ENCODE data around the gene LARGE1. TPM values are rescaled to one million over a fixed set of nuclear protein-coding genes. Genes with fewer than 3 reads are reported as not detected.

LARGE1 gene
- total RNA-seq, 1 experiment from 2014 or later: 2.5 TPM

DNA sequence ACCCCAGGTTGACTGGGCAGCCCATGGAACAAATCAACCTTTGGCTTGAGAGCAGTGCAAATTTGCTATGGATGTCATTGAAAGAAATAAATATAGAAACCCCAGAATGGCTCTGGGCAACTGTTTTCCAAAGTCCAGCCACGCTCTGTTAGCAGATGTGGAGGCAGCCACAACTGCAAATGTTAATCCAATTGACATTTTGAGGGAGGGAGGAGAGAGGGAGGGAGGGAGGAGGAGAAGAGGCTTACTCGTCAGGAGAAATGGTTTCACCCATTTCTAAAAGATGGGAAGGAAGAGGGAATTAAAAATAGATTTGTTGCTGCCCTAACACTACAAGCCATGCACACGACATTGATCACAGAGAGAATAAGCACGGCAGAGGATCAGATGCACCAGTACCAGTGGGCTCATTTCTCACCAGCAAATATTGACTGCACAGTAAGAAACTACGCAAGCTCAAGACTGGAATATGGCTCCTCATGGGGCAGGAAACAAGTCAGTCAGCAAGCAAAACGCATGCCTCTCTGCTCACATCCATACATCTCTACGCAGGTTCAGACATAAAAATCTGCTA is 229.1 kb downstream of the LARGE1 start:
- ATAC-seq (no peak), DNase-seq (ENCODE audit: low read depth, low spot score) (no peak)
- BruUV-seq (replicated peaks): no TSS peak
- Histone ChIP-seq H3K27me3 (ENCODE audit: control insufficient read depth, insufficient read depth, low read length) (no peaks in the 10 kb centered on the region), H3K4me3 (ENCODE audit: low read depth in 2 of 2, low read length in 2 of 2) (no peak overlapping the region), H3K9me3 (ENCODE audit: control insufficient read depth, insufficient read depth, low read depth, low read length) (no peaks in the 10 kb centered on the region), H3K27ac (ENCODE audit: low read length) (no peak overlapping the region), H3K36me3 (ENCODE audit: control insufficient read depth, insufficient read depth, low read length) (no peaks in the 10 kb centered on the region), H3K4me1 (ENCODE audit: control insufficient read depth, insufficient read depth, low read length) (no peaks in the 10 kb centered on the region)
- TF ChIP-seq, protein P1, sequence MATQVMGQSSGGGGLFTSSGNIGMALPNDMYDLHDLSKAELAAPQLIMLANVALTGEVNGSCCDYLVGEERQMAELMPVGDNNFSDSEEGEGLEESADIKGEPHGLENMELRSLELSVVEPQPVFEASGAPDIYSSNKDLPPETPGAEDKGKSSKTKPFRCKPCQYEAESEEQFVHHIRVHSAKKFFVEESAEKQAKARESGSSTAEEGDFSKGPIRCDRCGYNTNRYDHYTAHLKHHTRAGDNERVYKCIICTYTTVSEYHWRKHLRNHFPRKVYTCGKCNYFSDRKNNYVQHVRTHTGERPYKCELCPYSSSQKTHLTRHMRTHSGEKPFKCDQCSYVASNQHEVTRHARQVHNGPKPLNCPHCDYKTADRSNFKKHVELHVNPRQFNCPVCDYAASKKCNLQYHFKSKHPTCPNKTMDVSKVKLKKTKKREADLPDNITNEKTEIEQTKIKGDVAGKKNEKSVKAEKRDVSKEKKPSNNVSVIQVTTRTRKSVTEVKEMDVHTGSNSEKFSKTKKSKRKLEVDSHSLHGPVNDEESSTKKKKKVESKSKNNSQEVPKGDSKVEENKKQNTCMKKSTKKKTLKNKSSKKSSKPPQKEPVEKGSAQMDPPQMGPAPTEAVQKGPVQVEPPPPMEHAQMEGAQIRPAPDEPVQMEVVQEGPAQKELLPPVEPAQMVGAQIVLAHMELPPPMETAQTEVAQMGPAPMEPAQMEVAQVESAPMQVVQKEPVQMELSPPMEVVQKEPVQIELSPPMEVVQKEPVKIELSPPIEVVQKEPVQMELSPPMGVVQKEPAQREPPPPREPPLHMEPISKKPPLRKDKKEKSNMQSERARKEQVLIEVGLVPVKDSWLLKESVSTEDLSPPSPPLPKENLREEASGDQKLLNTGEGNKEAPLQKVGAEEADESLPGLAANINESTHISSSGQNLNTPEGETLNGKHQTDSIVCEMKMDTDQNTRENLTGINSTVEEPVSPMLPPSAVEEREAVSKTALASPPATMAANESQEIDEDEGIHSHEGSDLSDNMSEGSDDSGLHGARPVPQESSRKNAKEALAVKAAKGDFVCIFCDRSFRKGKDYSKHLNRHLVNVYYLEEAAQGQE (IDR thresholded peaks at IDR 0.05; ENCODE audit: insufficient read depth in 1 of 2, low read depth in 2 of 2, low read length in 1 of 2): no peak
- TF ChIP-seq SIN3A (IDR thresholded peaks at IDR 0.05; ENCODE audit: borderline replicate concordance, insufficient read depth, low read depth, low read length) (no peak), POLR2AphosphoS5 (IDR thresholded peaks at IDR 0.05; ENCODE audit: low read depth, low read length) (no peak), TCF7L2 (IDR thresholded peaks at IDR 0.05; ENCODE audit: low read depth, low read length) (no peak)
- TF ChIP-seq, protein P2, sequence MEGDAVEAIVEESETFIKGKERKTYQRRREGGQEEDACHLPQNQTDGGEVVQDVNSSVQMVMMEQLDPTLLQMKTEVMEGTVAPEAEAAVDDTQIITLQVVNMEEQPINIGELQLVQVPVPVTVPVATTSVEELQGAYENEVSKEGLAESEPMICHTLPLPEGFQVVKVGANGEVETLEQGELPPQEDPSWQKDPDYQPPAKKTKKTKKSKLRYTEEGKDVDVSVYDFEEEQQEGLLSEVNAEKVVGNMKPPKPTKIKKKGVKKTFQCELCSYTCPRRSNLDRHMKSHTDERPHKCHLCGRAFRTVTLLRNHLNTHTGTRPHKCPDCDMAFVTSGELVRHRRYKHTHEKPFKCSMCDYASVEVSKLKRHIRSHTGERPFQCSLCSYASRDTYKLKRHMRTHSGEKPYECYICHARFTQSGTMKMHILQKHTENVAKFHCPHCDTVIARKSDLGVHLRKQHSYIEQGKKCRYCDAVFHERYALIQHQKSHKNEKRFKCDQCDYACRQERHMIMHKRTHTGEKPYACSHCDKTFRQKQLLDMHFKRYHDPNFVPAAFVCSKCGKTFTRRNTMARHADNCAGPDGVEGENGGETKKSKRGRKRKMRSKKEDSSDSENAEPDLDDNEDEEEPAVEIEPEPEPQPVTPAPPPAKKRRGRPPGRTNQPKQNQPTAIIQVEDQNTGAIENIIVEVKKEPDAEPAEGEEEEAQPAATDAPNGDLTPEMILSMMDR (IDR thresholded peaks at IDR 0.05): no peak
- in situ Hi-C loops (cut with HindIII; ENCODE audit: low pct_unique_long_range_greater_than_20kb, low sequenced_read_pairs): no loop called here
- intact Hi-C loops (cut with micrococcal nuclease; ENCODE audit: unreplicated experiment): no loop called here
- ChIA-PET POLR2A (no interaction called here), CTCF (no interaction called here)

DNA sequence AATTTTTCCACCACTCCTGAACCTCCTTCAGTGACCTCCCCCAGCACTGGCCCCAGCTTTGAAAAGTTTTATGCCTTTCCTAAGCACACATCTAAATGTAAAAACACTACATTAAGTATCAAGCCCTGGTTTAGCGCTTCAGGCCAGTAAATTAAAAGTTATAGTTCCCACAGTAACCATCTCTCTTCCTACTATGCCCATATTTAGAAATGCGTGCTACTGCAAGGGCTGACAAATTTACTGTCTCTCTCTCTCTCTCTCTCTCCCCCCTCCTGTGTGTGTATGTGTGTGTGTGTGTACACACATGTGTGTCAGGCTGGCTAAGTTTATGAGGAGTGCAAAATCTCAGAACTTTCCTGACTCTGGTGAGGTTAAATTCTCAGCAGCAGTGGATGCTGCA is 231.4 kb downstream of the LARGE1 start:
- no peak for ATAC-seq
- ChIA-PET CTCF (no interaction called here), POLR2A (no interaction called here)
- TF ChIP-seq, protein P1 (IDR thresholded peaks at IDR 0.05; ENCODE audit: insufficient read depth in 1 of 2, low read depth in 2 of 2, low read length in 1 of 2): no peak
- TF ChIP-seq, protein P2 (IDR thresholded peaks at IDR 0.05): no peak
- TF ChIP-seq TCF7L2 (IDR thresholded peaks at IDR 0.05; ENCODE audit: low read depth, low read length) (no peak), SIN3A (IDR thresholded peaks at IDR 0.05; ENCODE audit: borderline replicate concordance, insufficient read depth, low read depth, low read length) (no peak), POLR2AphosphoS5 (IDR thresholded peaks at IDR 0.05; ENCODE audit: low read depth, low read length) (no peak)
- BruUV-seq (replicated peaks): no TSS peak
- DNase-seq (ENCODE audit: low read depth, low spot score): no peak
- Histone ChIP-seq H3K4me1 (ENCODE audit: control insufficient read depth, insufficient read depth, low read length) (no peaks in the 10 kb centered on the region), H3K27ac (ENCODE audit: low read length) (no peak overlapping the region), H3K9me3 (ENCODE audit: control insufficient read depth, insufficient read depth, low read depth, low read length) (no peaks in the 10 kb centered on the region), H3K36me3 (ENCODE audit: control insufficient read depth, insufficient read depth, low read length) (no peaks in the 10 kb centered on the region), H3K27me3 (ENCODE audit: control insufficient read depth, insufficient read depth, low read length) (no peaks in the 10 kb centered on the region), H3K4me3 (ENCODE audit: low read depth in 2 of 2, low read length in 2 of 2) (no peak overlapping the region)
- intact Hi-C loops (cut with micrococcal nuclease; ENCODE audit: unreplicated experiment): no loop called here
- in situ Hi-C loops (cut with HindIII; ENCODE audit: low pct_unique_long_range_greater_than_20kb, low sequenced_read_pairs): no loop called here

Measured in Panc1 (cell line).